KMS-11 (cell line): Measurements from ENCODE around the gene PPP1R2C.

ENCODE experiments used
- H2AFZ ChIP-seq: fragments of 200-600 bp; sonication (generic); 2 replicates; pipeline ENCODE4 v1.6.1; 2016; ENCODE audit warnings: antibody characterized with exemption, mixed run types, low read depth
- H3K27ac ChIP-seq: fragments of 200-600 bp; sonication (generic); 2 replicates; pipeline ENCODE4 v1.6.1; 2016; ENCODE audit warnings: mild to moderate bottlenecking, mixed run types
- H3K27me3 ChIP-seq: fragments of 200-600 bp; sonication (generic); 2 replicates; pipeline ENCODE4 v1.6.1; 2017; ENCODE audit warnings: mild to moderate bottlenecking, low read depth, mixed run types, moderate library complexity; ENCODE audit not compliant: insufficient read depth
- H3K36me3 ChIP-seq: fragments of 200-600 bp; sonication (generic); 2 replicates; pipeline ENCODE4 v1.6.1; 2017; ENCODE audit warnings: mild to moderate bottlenecking, mixed run types; ENCODE audit not compliant: insufficient read depth
- H3K4me1 ChIP-seq: fragments of 200-600 bp; sonication (generic); 2 replicates; pipeline ENCODE4 v1.6.1; 2016; ENCODE audit warnings: mild to moderate bottlenecking, low read depth, mixed run types; ENCODE audit not compliant: poor library complexity, severe bottlenecking
- H3K4me2 ChIP-seq: fragments of 200-600 bp; sonication (generic); 2 replicates; pipeline ENCODE4 v1.7.0; 2016; ENCODE audit warnings: mild to moderate bottlenecking, mixed run types
- H3K4me3 ChIP-seq: fragments of 200-600 bp; sonication (generic); IDR thresholded peaks from 2 replicates; pipeline ENCODE4 v1.6.1; 2017; ENCODE audit warnings: low read depth, low read length, mixed read lengths; ENCODE audit not compliant: insufficient read depth
- H3K79me2 ChIP-seq: fragments of 200-600 bp; sonication (generic); 2 replicates; pipeline ENCODE4 v1.6.1; 2016; ENCODE audit warnings: low read depth, mixed run types; ENCODE audit not compliant: insufficient read depth
- H3K9ac ChIP-seq: fragments of 200-600 bp; sonication (generic); 2 replicates; pipeline ENCODE4 v1.6.1; 2016; ENCODE audit warnings: mild to moderate bottlenecking, mixed run types
- H4K20me1 ChIP-seq: fragments of 200-600 bp; sonication (generic); 2 replicates; pipeline ENCODE4 v1.6.1; 2016; ENCODE audit warnings: mild to moderate bottlenecking, mixed run types; ENCODE audit not compliant: insufficient read depth
- CTCF ChIP-seq: fragments of 200-600 bp; sonication (generic); conservative IDR thresholded peaks from 2 replicates; pipeline ENCODE4 v1.6.1; 2017; ENCODE audit warnings: low read depth, mild to moderate bottlenecking, antibody characterized with exemption, low read length, moderate library complexity, mixed read lengths

The PPP1R2C gene

GRCh38 chrX:42739741-42740140 lies 38.2 kb downstream of the PPP1R2C start:
- no peak for TF ChIP-seq CTCF
- Histone ChIP-seq H3K4me2 (no peak overlapping the region), H3K27ac (no peak overlapping the region), H4K20me1 (no peaks in the 10 kb centered on the region), H2AFZ (peak overlapping the region; percentile 22; the same call in 1 of the 2 replicates), H3K79me2 (no peaks in the 10 kb centered on the region), H3K4me1 (peaks cover 19% of the 10 kb centered on the region), H3K36me3 (no peaks in the 10 kb centered on the region), H3K9ac (no peak overlapping the region), H3K27me3 (no peaks in the 10 kb centered on the region), H3K4me3 (no peak overlapping the region)

- Histone ChIP-seq H3K27me3 (no peaks in the 10 kb centered on the region), H3K36me3 (no peaks in the 10 kb centered on the region), H3K4me2 (no peak overlapping the region), H3K27ac (no peak overlapping the region), H2AFZ (peak overlapping the region; percentile 22; the same call in 1 of the 2 replicates), H3K79me2 (no peaks in the 10 kb centered on the region), H4K20me1 (no peaks in the 10 kb centered on the region), H3K4me1 (peaks cover 22% of the 10 kb centered on the region), H3K4me3 (no peak overlapping the region), H3K9ac (no peak overlapping the region)
- no peak for TF ChIP-seq CTCF
Measured at GRCh38 chrX:42739258-42739657, 38.7 kb downstream of the PPP1R2C start.

- Histone ChIP-seq H3K27ac (no peak overlapping the region), H3K9ac (no peak overlapping the region), H3K4me3 (no peak overlapping the region), H2AFZ (no peak overlapping the region), H3K27me3 (no peaks in the 10 kb centered on the region), H4K20me1 (no peaks in the 10 kb centered on the region), H3K4me2 (no peak overlapping the region), H3K79me2 (no peaks in the 10 kb centered on the region), H3K36me3 (no peaks in the 10 kb centered on the region), H3K4me1 (peaks cover 22% of the 10 kb centered on the region)
- TF ChIP-seq CTCF = no peak
Measured at GRCh38 chrX:42738552-42738951, 39.4 kb downstream of the PPP1R2C start.

GRCh38 chrX:42735250-42735649 lies 42.7 kb downstream of the PPP1R2C start:
- no peak for TF ChIP-seq CTCF
- H3K27me3 ChIP-seq = no peaks in the 10 kb centered on the region
- no peaks in the 10 kb centered on the region for H3K36me3 ChIP-seq
- H3K4me2 ChIP-seq = no peak overlapping the region
- H3K27ac ChIP-seq = no peak overlapping the region
- no peak overlapping the region for H2AFZ ChIP-seq
- no peak overlapping the region for H3K9ac ChIP-seq
- H4K20me1 ChIP-seq = no peaks in the 10 kb centered on the region
- H3K79me2 ChIP-seq = no peaks in the 10 kb centered on the region
- H3K4me1 ChIP-seq = peaks cover 37% of the 10 kb centered on the region
- no peak overlapping the region for H3K4me3 ChIP-seq

- Histone ChIP-seq H3K4me2 (no peak overlapping the region; the same call in 1 of the 2 replicates), H3K36me3 (no peaks in the 10 kb centered on the region), H2AFZ (0 out of 2 replicates have a peak overlapping the region, but pooled peaks have one; percentile 9), H4K20me1 (no peaks in the 10 kb centered on the region), H3K4me1 (peaks cover 28% of the 10 kb centered on the region), H3K79me2 (no peaks in the 10 kb centered on the region), H3K4me3 (no peak overlapping the region), H3K27ac (peak overlapping the region; percentile 40; the same call in 1 of the 2 replicates), H3K9ac (no peak overlapping the region), H3K27me3 (no peaks in the 10 kb centered on the region)
- no peak for TF ChIP-seq CTCF
Measured at GRCh38 chrX:42732506-42732905, 45.5 kb downstream of the PPP1R2C start.
